Measurements from ENCODE around the gene ARHGEF4. TPM values are rescaled to one million over a fixed set of nuclear protein-coding genes. Genes with fewer than 3 reads are reported as not detected.

ARHGEF4 gene
- total and polyA plus RNA-seq, 3 experiments from 2014 or later: 0.51 to 5.3 (median 1.2) TPM

- Histone ChIP-seq H3K9me3 (ENCODE audit: low read length) (no peaks in the 10 kb centered on the region), H3K36me3 (ENCODE audit: insufficient read depth, low read length) (no peaks in the 10 kb centered on the region), H3K4me3 (ENCODE audit: low read length) (no peak overlapping the region), H3K27me3 (ENCODE audit: insufficient read depth, low read length, poor library complexity, severe bottlenecking) (no peaks in the 10 kb centered on the region), H3K4me1 (ENCODE audit: insufficient read depth, low read length) (no peaks in the 10 kb centered on the region), H3K27ac (ENCODE audit: low read depth, low read length) (no peak overlapping the region)
- Mint-ChIP-seq H3K4me3 (no peak overlapping the region), H3K36me3 (peaks cover 0 to 2% (median 0%) of the 10 kb centered on the region in 3 donors), H3K9me3 (peaks cover 15 to 31% (median 25%) of the 10 kb centered on the region in 5 donors), H3K27me3 (peaks cover 33 to 45% of the 10 kb centered on the region in 2 donors), H3K27ac (no peak overlapping the region), H3K4me1 (peaks cover 0 to 2% (median 2%) of the 10 kb centered on the region in 3 donors)
- no peak for DNase-seq
- ChIA-PET POLR2A (no interaction called here), CTCF (no interaction called here)
Observed at GRCh38 chr2:130957915-130958314, 121.2 kb downstream of the ARHGEF4 start.

DNA sequence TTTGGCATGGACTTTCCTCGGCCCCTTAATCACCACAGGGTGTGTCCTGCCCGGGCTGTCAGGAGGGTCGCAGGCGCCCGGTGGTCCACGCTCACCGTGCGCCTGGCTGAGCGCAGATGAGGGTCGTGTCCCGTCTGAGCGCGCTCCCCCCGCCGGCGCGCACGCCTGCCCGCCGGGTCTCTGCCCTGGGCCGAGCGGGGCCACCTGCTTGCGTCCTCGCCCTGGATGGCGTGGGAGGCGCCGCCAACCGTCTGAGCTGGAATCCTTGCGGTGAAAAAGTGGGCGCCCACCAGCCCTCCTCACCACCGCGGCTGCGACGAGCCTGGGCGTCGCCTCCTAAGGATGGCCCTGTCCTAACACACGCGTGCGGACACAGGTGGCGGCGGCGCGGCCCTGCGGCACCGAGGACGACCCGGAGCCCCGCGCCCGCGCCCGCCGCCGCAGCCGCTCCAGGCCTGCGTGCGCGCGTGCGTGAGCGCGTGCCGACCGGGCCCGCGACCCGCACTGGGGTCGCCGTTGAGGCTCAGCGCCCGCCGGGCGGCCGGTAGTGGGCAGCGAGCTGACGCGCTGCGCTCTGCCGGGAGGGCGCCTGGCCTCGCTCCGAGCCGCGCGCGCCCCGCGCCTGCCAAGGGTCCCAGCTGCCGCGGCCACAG lies 126.6 kb downstream of the ARHGEF4 start:
- Mint-ChIP-seq H3K4me1 (peaks cover 10 to 15% (median 12%) of the 10 kb centered on the region in 3 donors), H3K36me3 (peaks cover 0 to 2% (median 0%) of the 10 kb centered on the region in 3 donors), H3K27ac (no peak overlapping the region), H3K9me3 (no peaks in the 10 kb centered on the region), H3K4me3 (peak overlapping the region in 2 of 7 donors; percentile 43 to 54), H3K27me3 (peaks cover 49 to 67% of the 10 kb centered on the region in 2 donors)
- Histone ChIP-seq H3K9me3 (ENCODE audit: low read length) (no peaks in the 10 kb centered on the region), H3K36me3 (ENCODE audit: insufficient read depth, low read length) (no peaks in the 10 kb centered on the region), H3K27ac (ENCODE audit: low read depth, low read length) (no peak overlapping the region), H3K4me1 (ENCODE audit: insufficient read depth, low read length) (no peaks in the 10 kb centered on the region), H3K27me3 (ENCODE audit: insufficient read depth, low read length, poor library complexity, severe bottlenecking) (peaks cover 18% of the 10 kb centered on the region), H3K4me3 (ENCODE audit: low read length) (no peak overlapping the region)
- ChIA-PET POLR2A (no interaction called here), CTCF (no interaction called here)
- DNase-seq: no peak

DNA sequence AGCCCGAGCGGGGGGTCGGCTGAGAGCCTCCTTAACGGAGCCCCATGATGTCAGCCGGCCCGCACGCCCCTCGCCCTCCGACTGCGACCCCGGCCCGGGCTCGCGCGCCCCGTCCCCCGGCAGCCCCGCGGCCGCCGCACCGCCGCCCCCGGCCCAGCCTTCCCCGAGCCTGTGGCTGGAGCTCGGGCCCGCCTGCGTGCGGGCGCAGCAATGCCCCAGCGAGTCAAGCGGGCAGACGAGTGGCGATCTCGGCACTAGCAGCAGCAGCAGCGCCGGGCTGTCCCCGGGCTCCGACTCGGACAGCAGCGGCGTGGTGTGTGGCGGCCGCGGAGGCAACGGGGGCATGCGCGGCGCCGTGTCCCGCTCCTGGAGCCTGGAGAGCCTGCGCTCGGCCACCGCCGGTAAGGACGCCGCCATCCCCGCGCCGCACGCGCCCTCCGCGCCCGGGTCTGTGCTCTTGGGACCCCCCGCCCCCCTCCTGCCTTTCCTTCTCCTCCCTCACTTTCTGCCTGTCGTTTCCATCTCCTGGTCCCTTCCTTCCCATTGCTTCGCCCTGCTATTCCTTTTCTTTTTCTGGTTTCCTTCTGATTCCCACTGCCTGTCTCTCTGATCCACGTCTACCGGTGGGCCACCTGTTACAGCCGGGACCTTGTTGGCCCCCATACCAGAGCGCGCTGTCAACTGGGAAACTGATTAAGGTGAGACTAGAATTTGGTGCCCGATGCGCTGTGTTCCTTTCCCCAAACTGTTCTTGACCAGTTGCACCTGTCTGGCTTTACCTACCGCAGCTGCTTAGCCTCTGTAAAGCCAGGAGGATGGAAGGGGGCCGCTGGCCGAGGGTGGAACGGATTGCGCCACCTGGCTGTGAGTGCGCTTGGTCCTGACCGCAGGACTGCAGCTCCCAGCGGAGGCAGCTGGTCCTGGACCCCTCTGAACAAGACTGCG lies 127.4 kb downstream of the ARHGEF4 start:
- peak overlapping the region; percentile 31 to 81 (median 76) for H3K4me3 Mint-ChIP-seq
- peaks cover 0 to 2% (median 0%) of the 10 kb centered on the region in 3 donors for H3K36me3 Mint-ChIP-seq
- CTCF ChIA-PET: interaction anchor here (1.4 kb wide), 1 partner anchor 167 kb away, joined by 3 read pairs; no protein-coding TSS in a partner anchor

GRCh38 chr2:130964931-130965330 lies 128.2 kb downstream of the ARHGEF4 start:
- Histone ChIP-seq H3K4me3 (ENCODE audit: low read length) (no peak overlapping the region), H3K4me1 (ENCODE audit: insufficient read depth, low read length) (no peaks in the 10 kb centered on the region), H3K27me3 (ENCODE audit: insufficient read depth, low read length, poor library complexity, severe bottlenecking) (peaks cover 18% of the 10 kb centered on the region), H3K27ac (ENCODE audit: low read depth, low read length) (no peak overlapping the region), H3K36me3 (ENCODE audit: insufficient read depth, low read length) (no peaks in the 10 kb centered on the region), H3K9me3 (ENCODE audit: low read length) (no peaks in the 10 kb centered on the region)
- DNase-seq: no peak
- peak overlapping the region in 1 of 8 donors; percentile 25 for H3K27ac Mint-ChIP-seq
- H3K9me3 Mint-ChIP-seq: no peaks in the 10 kb centered on the region
- peaks cover 0 to 2% (median 0%) of the 10 kb centered on the region in 3 donors for H3K36me3 Mint-ChIP-seq
- peak overlapping the region in 6 of 7 donors; percentile 21 to 78 (median 72) for H3K4me3 Mint-ChIP-seq
- POLR2A ChIA-PET: no interaction called here
- CTCF ChIA-PET: interaction anchor here (1.4 kb wide), 1 partner anchor 168 kb away, joined by 3 read pairs; no protein-coding TSS in a partner anchor
- H3K27me3 Mint-ChIP-seq: peaks cover 37 to 61% of the 10 kb centered on the region in 2 donors
- peaks cover 10 to 15% (median 12%) of the 10 kb centered on the region in 3 donors for H3K4me1 Mint-ChIP-seq

More for the DNA sequence above, 127.4 kb downstream of the ARHGEF4 start:
- Mint-ChIP-seq H3K9me3 (no peaks in the 10 kb centered on the region), H3K27me3 (peaks cover 42 to 67% of the 10 kb centered on the region in 2 donors), H3K27ac (peak overlapping the region in 1 of 8 donors; percentile 59), H3K4me1 (peaks cover 10 to 15% (median 12%) of the 10 kb centered on the region in 3 donors)
- no peaks in the 10 kb centered on the region for H3K9me3 ChIP-seq (ENCODE audit: low read length)
- no peak overlapping the region for H3K27ac ChIP-seq (ENCODE audit: low read depth, low read length)
- no peak overlapping the region for H3K4me3 ChIP-seq (ENCODE audit: low read length)
- peaks cover 18% of the 10 kb centered on the region for H3K27me3 ChIP-seq (ENCODE audit: insufficient read depth, low read length, poor library complexity, severe bottlenecking)
- DNase-seq: no peak
- POLR2A ChIA-PET: no interaction called here
- H3K36me3 ChIP-seq (ENCODE audit: insufficient read depth, low read length): no peaks in the 10 kb centered on the region
- no peaks in the 10 kb centered on the region for H3K4me1 ChIP-seq (ENCODE audit: insufficient read depth, low read length)

DNA sequence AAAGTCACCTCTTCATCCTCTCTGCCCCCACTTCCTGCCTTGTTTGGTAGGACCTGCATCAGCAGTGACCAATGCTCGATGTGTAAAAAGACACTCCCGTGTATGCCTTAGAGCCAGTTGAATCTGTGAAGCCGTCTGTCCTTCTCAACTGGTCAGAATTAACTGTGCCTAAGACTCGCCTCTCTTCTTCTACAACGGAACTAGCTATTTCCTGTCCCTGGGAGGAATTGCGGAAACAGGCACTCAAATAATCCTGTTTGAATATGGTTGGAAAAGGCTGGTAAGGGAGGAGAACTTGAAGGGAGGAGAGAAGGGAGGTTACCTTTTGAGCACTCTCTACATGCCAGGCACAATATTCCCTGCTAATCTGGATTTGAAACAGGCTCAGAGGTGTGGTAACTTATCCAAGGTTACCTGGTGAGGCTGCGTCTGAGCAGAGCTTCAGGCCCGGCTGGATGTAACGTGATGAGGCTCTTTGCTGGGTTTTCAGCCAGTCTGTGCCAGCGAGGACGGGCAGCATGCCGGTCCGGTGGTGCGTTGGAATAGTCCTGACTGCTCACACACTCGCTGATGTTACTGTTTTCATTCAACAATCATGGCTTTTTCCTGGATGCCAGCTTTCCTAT lies 129.5 kb downstream of the ARHGEF4 start:
- Mint-ChIP-seq H3K36me3 (peaks cover 0 to 2% (median 0%) of the 10 kb centered on the region in 3 donors), H3K27me3 (peaks cover 34 to 51% of the 10 kb centered on the region in 2 donors), H3K4me3 (no peak overlapping the region), H3K27ac (no peak overlapping the region), H3K9me3 (no peaks in the 10 kb centered on the region), H3K4me1 (peaks cover 10 to 15% (median 12%) of the 10 kb centered on the region in 3 donors)
- POLR2A ChIA-PET: no interaction called here
- Histone ChIP-seq H3K4me3 (ENCODE audit: low read length) (no peak overlapping the region), H3K27ac (ENCODE audit: low read depth, low read length) (no peak overlapping the region), H3K9me3 (ENCODE audit: low read length) (no peaks in the 10 kb centered on the region), H3K27me3 (ENCODE audit: insufficient read depth, low read length, poor library complexity, severe bottlenecking) (peaks cover 18% of the 10 kb centered on the region), H3K36me3 (ENCODE audit: insufficient read depth, low read length) (no peaks in the 10 kb centered on the region), H3K4me1 (ENCODE audit: insufficient read depth, low read length) (no peaks in the 10 kb centered on the region)
- CTCF ChIA-PET: no interaction called here
- no peak for DNase-seq

DNA sequence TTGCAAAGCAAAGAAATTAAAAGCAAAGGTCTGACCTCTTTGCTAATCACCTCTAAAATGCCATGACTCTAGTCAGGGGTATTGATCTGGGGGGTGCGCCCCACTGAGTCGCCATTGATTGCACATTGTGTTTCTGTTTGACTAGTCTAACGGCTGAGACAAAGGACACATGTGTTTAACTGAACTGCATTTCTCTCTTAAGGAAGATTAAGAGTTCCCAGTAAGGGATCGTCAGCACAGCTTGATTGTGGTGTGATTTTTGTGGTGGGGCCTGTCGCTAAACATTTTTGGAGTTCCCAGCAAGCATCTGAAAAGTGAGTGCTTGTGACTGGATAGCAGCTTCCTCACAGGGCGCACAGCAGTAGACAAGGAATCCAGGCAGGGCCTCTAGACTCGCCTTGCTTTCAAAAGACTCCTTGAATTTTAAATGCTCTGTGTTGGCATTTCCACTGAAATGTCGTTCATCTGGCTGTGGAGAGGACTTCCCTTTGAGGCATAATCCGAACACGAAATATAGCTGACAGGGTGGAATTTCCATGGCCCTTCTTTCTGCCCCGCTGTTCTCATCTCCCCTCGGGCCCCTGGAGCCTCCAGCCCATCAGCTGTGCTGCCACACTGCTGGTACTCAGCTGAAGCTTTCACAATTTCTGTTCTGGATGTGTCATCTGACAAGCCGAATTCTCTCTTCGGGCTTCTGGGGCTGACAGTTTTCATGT lies 130.2 kb downstream of the ARHGEF4 start:
- Histone ChIP-seq H3K9me3 (ENCODE audit: low read length) (no peaks in the 10 kb centered on the region), H3K27ac (ENCODE audit: low read depth, low read length) (no peak overlapping the region), H3K4me3 (ENCODE audit: low read length) (no peak overlapping the region), H3K36me3 (ENCODE audit: insufficient read depth, low read length) (no peaks in the 10 kb centered on the region), H3K4me1 (ENCODE audit: insufficient read depth, low read length) (no peaks in the 10 kb centered on the region), H3K27me3 (ENCODE audit: insufficient read depth, low read length, poor library complexity, severe bottlenecking) (peaks cover 18% of the 10 kb centered on the region)
- Mint-ChIP-seq H3K4me3 (no peak overlapping the region), H3K27me3 (peaks cover 28 to 44% of the 10 kb centered on the region in 2 donors), H3K9me3 (no peaks in the 10 kb centered on the region), H3K36me3 (no peaks in the 10 kb centered on the region), H3K27ac (no peak overlapping the region), H3K4me1 (peaks cover 13 to 20% (median 14%) of the 10 kb centered on the region in 3 donors)
- no peak for DNase-seq
- ChIA-PET POLR2A (no interaction called here), CTCF (no interaction called here)

DNA sequence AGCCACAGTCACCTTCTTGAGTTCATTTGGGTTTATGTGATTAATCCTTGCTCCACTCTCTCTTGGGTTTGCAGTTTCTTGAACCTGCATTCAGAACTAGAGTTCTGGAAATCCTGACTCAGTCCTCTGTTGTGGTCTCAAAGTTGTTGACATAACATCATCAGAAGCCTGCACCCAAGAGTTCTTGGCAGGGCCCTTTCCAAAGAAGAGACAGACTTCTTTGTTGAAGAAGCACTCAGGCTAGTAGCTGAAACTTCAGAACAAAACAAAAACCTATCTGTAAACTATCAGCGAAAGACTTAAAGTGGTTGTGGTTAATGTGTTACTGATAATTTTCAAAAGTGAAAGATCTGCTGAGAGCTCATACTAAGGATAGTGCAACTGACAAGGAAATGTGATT lies 135.7 kb downstream of the ARHGEF4 start:
- H3K4me3 ChIP-seq (ENCODE audit: low read length): no peak overlapping the region
- ChIA-PET POLR2A (interaction anchor here (0.6 kb wide), 1 partner anchor 68 kb away, joined by 3 read pairs; no protein-coding TSS in a partner anchor), CTCF (no interaction called here)
- Mint-ChIP-seq H3K27ac (peak overlapping the region in 7 of 8 donors; percentile 24 to 74 (median 49)), H3K4me1 (peaks cover 15 to 21% (median 15%) of the 10 kb centered on the region in 3 donors), H3K36me3 (no peaks in the 10 kb centered on the region), H3K4me3 (peak overlapping the region in 2 of 7 donors; percentile 21 to 46), H3K9me3 (no peaks in the 10 kb centered on the region), H3K27me3 (peaks cover 0 to 2% of the 10 kb centered on the region in 2 donors)
- DNase-seq: peak in 1 of 5 donors; percentile 19
- no peak overlapping the region for H3K27ac ChIP-seq (ENCODE audit: low read depth, low read length)
- no peaks in the 10 kb centered on the region for H3K36me3 ChIP-seq (ENCODE audit: insufficient read depth, low read length)
- peaks cover under 1% of the 10 kb centered on the region for H3K9me3 ChIP-seq (ENCODE audit: low read length)
- H3K27me3 ChIP-seq (ENCODE audit: insufficient read depth, low read length, poor library complexity, severe bottlenecking): no peaks in the 10 kb centered on the region
- H3K4me1 ChIP-seq (ENCODE audit: insufficient read depth, low read length): peaks cover 7% of the 10 kb centered on the region
